Activated T-cell treated with anti-CD3 and anti-CD28 coated beads for 1 hour (primary cell): ENCODE measurements around the gene FAM227B.
A peak's percentile ranks its signal among the peaks of the same experiment; 100 is the strongest.
"Not testable (repeated sequence)": the region's sequence is repeated elsewhere in the genome, so short reads cannot be mapped to it uniquely, and the experiment has no call there.

Source experiments
- DNase-seq: peaks from one replicate; pipeline ENCODE4 v3.0.0-alpha.2; 2020; ENCODE audit warnings: low read depth

Gene FAM227B, protein sequence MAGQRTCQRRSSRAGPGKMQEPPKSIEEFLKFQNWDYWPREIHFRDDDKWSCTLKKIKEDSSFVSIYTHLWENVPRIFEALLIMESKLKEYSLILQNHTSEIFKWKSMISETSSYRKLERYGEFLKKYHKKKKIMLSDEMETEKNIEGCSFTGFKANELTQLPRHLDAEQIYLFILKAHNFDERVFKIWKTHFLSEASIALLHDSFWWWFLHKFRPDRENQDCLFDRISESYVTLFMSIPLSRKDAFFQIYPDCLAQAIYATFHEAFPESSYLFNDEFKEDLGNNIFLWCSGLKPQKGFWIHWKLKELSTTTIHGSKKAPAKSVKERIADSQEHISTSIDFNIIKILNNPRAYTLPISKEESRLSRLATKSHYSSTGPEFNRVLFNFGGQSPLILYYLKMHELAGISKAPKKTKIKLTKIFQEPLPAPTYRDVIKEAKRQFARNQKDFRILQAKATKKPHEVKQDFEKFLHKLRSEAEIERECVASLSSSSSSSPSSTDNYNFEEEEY

GRCh38 chr15:49620658-49621368, at the start of gene FAM227B, which contains the start of gene DTWD1:
FAM227B (minus strand) TSS chr15:49620818; CDS start chr15:49615171, 5,647 bp downstream.
DTWD1 (plus strand) TSS chr15:49621048; CDS start chr15:49625168, 4,120 bp downstream.
- peak; percentile 88 for DNase-seq

DNA sequence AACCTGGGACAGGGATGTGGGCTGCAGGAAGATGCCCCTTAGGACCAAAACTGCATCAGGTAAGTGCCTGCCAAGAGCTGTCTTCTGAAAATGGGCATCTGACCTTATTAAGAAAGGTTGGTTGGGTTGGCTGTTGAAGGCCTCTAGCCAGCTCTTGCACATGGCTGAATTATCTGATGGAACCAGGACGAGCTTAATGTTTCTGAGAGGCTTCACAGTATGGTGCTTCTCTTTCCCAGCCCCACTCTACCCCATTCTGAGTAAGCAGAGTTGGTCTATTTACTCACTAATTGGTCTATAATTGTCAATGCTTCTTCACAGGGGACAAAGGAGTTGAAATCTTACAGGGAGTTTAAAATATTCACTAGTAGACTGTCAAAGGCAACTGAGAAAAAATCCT, 48.7 kb upstream of the FAM227B start:
- DNase-seq, result no peak

GRCh38 chr15:49666486-49666885, 45.9 kb upstream of the FAM227B start:
- not testable (repeated sequence) for DNase-seq

- no peak for DNase-seq
Observed at GRCh38 chr15:49664716-49665115, 44.1 kb upstream of the FAM227B start.

DNA sequence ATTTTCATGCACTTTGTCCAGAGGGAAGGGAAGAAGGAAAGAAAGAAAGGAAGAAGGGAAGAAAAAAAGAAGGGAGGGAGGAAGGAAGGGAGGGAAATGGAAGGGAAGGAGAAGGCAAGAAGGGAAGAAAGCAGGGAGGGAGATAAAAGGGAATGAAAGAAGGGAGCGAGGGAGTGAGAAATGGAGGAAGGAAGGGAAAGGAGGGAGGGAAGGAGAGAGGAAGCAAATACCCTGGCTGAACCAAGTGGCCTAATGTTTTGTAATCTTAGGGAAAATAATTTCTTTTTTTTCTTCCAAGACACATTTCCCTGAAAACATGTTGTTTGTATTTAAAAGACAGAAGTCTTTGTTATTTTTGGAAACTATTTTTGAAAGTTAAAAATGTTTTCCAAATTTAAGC, 36.1 kb upstream of the FAM227B start:
- DNase-seq, result no peak

DNA sequence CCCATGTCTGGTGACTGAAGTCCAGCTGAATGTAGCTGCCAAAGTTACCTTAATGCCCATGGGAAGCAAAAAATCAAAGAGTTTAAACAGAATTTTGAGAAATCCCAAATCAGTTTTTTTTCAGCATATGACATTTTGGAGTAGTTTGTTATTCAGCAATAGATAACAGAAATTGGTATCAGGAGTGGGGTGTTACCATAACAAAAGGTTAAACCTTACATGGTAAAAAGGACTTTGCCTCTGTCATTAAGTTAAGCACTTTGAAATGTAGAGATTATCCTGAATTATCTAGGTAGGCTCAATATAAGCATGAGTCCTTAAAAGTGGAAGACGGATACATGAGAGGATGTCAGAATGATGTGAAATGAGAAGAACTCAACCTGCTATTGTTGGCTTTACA, 32.3 kb upstream of the FAM227B start:
- DNase-seq, result no peak

DNA sequence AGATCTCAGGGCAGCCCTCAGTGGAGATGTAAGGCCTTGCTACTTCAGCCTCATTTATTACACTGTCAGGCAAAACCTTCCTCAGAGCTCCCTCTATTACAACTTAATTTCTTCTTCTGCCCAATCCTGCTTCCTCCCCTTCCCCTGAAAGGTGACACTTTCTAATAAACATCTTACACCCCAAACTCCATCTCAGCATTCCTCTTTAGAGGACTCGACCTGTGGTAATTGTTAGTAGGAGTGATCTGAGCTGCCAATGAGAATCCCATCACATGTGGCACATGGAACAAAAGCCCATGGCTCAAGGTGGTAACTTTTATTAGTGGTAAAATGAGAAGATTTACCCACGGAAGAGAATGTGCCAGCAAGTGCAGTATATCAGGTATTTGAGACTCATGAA, 30.1 kb upstream of the FAM227B start:
- DNase-seq, result no peak

GRCh38 chr15:49649987-49650386, 29.4 kb upstream of the FAM227B start:
- DNase-seq, result no peak

- no peak for DNase-seq
Observed at GRCh38 chr15:49646891-49647290, 26.3 kb upstream of the FAM227B start.

DNA sequence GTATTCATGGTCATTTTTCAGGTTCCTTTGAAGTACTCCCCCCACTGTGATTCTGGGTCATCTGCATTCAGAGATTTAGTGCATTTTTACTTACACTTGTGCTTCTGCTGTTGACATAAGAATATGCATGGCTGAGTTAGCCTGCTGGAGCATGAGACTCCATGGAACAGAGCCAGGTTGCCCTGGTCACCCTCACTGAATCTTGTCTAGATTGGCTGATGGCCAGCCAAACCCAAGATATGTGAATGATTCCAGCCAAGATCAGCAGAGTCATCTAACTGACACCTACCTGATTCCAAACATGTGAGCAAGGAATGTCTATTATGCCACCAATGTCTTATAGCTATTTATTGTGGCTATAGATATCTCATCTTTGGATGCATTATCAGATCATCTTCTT, 25.3 kb upstream of the FAM227B start:
- DNase-seq, result no peak

- no peak for DNase-seq
Observed at GRCh38 chr15:49645277-49645676, 24.7 kb upstream of the FAM227B start.

DNA sequence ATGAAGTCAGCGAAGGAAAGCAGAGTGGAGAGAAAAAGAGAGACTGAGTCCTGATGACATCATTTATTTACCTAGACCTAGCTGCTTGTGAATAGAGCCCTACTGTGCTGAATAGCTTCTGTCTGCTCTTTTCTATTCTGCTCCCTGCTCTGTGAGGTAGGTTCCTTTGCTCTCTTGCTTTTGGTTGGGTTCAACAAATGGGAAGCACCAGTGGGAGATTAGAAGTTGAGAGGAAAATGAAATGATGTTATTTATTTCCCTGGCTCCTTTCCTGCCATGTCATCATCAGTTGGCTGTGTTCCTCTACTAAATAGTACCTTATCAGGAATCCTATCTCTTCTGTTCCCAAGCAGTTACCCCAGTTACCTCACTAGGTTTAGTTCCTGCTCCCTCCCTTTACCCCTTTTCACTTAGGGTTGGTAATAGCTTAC, 23.8 kb upstream of the FAM227B start:
- DNase-seq, result no peak

GRCh38 chr15:49637857-49638256, 17.2 kb upstream of the FAM227B start:
- no peak for DNase-seq

DNA sequence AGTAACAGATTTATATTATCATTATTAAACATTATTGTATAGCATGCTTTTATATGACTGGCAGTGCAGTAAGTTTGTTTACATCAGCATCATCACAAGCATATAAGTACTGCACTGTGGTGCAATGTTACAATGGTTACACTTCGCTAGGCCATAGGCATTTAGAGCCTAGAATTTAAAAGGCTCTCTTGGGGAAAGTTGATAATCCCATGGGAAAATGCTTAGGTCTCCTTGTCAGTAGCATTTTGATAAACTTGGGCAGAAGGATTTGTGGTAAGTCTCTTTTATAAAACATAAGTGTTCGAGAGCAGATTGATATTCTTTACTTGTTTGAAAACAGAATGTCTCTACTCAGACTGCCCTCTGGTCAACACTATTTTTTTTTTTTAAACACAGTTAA, 7.8 kb upstream of the FAM227B start:
- no peak for DNase-seq

GRCh38 chr15:49627407-49627877, 6.8 kb upstream of the FAM227B start:
- DNase-seq, result no peak

GRCh38 chr15:49625460-49626036, 4.9 kb upstream of the FAM227B start:
- DNase-seq, result no peak

DNA sequence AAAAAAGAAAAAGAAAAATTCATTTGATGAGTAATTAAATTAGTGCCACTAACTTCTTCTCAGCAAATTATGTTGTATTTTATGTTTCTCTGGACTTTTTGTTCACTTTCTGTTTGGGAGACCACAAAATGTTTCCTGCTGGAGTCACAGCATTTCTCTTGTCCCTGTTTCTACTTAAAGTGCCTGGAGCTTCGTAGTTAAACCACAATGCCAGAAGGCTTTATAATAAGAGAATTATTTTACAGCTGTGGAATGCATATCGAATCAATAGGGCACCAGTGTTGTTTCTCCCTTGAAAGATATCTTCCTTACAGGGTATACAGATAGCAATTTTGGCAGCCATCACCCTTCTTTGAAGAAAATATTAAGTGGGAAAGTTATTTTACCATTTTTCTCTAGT, 3.4 kb upstream of the FAM227B start:
- no peak for DNase-seq

DNA sequence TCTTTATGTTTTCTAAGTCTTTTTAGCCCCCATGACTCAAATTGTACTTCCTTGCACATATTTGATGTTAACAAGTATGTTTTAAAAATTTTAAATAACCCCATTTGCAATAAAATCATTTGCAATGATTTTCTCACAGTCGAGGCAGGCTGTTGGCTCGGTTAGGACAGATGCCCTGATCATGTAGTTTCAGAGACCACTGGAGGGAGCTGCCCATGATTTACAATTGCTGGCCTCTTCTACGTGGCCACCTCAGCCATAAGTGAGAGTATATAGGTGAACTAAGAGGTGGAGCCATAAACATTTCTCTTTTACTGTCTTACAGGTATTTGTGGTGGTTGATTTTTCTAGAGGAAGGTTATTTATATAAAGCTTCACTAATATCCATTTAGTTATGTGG, 1.9 kb upstream of the FAM227B start:
- DNase-seq, result no peak

DNA sequence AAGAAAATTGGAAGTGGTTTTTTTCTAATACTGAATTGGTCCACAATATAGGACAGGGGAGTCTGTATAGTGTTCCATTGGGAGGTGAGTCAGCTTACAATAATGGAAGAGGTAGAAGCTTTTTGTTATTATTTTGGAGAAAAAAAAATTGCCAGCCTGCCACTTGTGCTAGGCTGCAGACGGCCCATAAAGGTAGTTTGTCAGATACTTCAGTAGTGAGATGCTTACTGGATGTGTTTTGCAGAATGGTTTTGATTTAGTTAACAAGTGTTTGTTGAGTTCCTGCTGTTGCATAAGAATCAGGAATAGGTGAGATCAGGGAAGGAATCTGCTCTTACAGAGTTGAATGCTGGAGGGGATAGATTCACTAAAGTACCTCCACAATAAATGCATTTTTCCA, 1.3 kb upstream of the FAM227B start:
- DNase-seq, result no peak

- no peak for DNase-seq
Observed at GRCh38 chr15:49621401-49621811, 788 bp upstream of the FAM227B start.

GRCh38 chr15:49620199-49620598, 419 bp downstream of the FAM227B start:
- no peak for DNase-seq

DNA sequence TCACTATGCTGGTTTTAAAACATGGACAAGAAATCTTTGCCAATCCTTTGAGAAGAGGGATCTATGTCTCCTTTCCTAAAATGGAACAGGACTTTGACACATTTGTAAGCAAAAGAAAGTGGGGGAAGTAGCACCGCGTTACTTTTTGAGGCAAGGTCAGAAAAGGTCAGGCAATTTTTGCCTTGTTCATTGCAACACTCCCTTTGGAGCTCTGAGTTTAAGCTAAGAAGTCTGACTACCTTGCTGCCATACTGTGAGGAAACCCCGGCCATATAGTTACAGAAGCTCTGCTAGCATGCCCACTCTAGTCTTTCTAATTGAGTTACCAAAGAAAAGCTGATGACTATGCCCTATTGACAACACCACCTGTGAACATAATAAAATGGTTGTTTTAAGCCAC, 1.4 kb downstream of the FAM227B start:
- no peak for DNase-seq

GRCh38 chr15:49612240-49612639, 8.4 kb downstream of the FAM227B start:
- not testable (repeated sequence) for DNase-seq
